K562 (cell line): ENCODE data around the gene AHNAK. TPM values are rescaled to one million over a fixed set of nuclear protein-coding genes. Genes with fewer than 3 reads are reported as not detected.

Experiments
- ATAC-seq: fragments of 200-7000 bp; cut with Tn5 transposase; 3 replicates; pipeline ENCODE4 v1.9.1; 2020; ENCODE audit warnings: moderate library complexity
- BruUV-seq: library from RNA; stranded (reverse); fragments of 400-500 nt; replicated peaks from 2 replicates; lab custom pipeline; 2021; lab: Mats Ljungman, UMichigan
- CTCF ChIA-PET: fragments of 300-600 bp; formaldehyde crosslinking; extraction: SDS; loops from one replicate; lab custom pipeline; 2021; ENCODE audit warnings: low intra/inter-chr PET ratio; lab: Yijun Ruan, JAX
- POLR2A ChIA-PET: fragments of 300-600, 350-650 bp; sonication (Branson Sonifier 250); formaldehyde crosslinking; extraction: SDS; loops from one replicate; lab custom pipeline; 2021; ENCODE audit warnings: antibody characterized with exemption, inconsistent platforms; lab: Yijun Ruan, JAX
- DNase-seq, 4 experiments: peaks; one replicate each; pipeline versions ENCODE4 v3.0.0 to v3.0.0-alpha.2; 2011 to 2018; ENCODE audit warnings: low spot score in 3 of 4, mixed read lengths in 3 of 4; ENCODE audit errors: extremely low read depth in 1 of 4
- FAIRE-seq: peaks from 2 replicates; lab custom pipeline; 2011; peaks lifted over from hg19 to GRCh38; lab: Jason Lieb, UNC
- H2AFZ ChIP-seq: 2 replicates; pipeline ENCODE4 v1.6.0; 2011; ENCODE audit warnings: low read depth, low read length, control low read depth, inconsistent platforms
- H3K27ac ChIP-seq: fragments of 200-600 bp; 3 replicates; pipeline ENCODE4 v1.8.0; 2011; ENCODE audit warnings: low read depth, mild to moderate bottlenecking, control low read depth, inconsistent platforms, low read length, moderate library complexity, mixed read lengths; ENCODE audit errors: extremely low read depth
- H3K27me3 ChIP-seq, 2 experiments: fragments of 300-600 bp in 1 of 2; 2 replicates in 1 of 2; 3 replicates in 1 of 2; pipeline versions ENCODE4 v1.6.0 to v1.8.0; 2011; ENCODE audit warnings: inconsistent platforms in 2 of 2, low read length in 2 of 2, mild to moderate bottlenecking in 1 of 2, mixed read lengths in 1 of 2, moderate library complexity in 1 of 2; ENCODE audit not compliant: control insufficient read depth in 2 of 2, insufficient read depth in 2 of 2
- H3K36me3 ChIP-seq: fragments of 300-600 bp; 3 replicates; pipeline ENCODE4 v1.8.0; 2011; ENCODE audit warnings: mild to moderate bottlenecking, low read length, inconsistent platforms; ENCODE audit not compliant: control insufficient read depth, insufficient read depth
- H3K4me1 ChIP-seq, 2 experiments: fragments of 200-600 bp in 1 of 2; replicated peaks in 1 of 2; 2 replicates in 1 of 2; 3 replicates in 1 of 2; pipeline versions ENCODE4 v1.5.1 to v1.8.0; 2011; ENCODE audit warnings: inconsistent platforms in 2 of 2, low read length in 2 of 2, mild to moderate bottlenecking in 1 of 2, mixed read lengths in 1 of 2, moderate library complexity in 1 of 2; ENCODE audit not compliant: control insufficient read depth in 2 of 2, insufficient read depth in 2 of 2
- H3K4me2 ChIP-seq: 2 replicates; pipeline ENCODE4 v1.6.1; 2011; ENCODE audit warnings: low read length, control low read depth, inconsistent platforms, mixed read lengths; ENCODE audit not compliant: insufficient read depth
- H3K4me3 ChIP-seq: fragments of 200-600 bp; sonication (generic), shearing (Covaris generic); 2 replicates; pipeline ENCODE4 v1.5.1; 2016; ENCODE audit warnings: control low read depth, inconsistent platforms
- H3K79me2 ChIP-seq: fragments of 200-600 bp; 3 replicates; pipeline ENCODE4 v1.8.0; 2011; ENCODE audit warnings: low read length, inconsistent platforms; ENCODE audit not compliant: control insufficient read depth, insufficient read depth
- H3K9ac ChIP-seq, 2 experiments: 2 replicates each; pipeline versions ENCODE4 v1.6.0 to v1.6.1; 2011; ENCODE audit warnings: low read depth in 2 of 2, low read length in 2 of 2, control low read depth in 1 of 2, inconsistent platforms in 1 of 2, mild to moderate bottlenecking in 1 of 2, mixed read lengths in 1 of 2; ENCODE audit not compliant: insufficient read depth in 1 of 2
- H3K9me1 ChIP-seq: one replicate; pipeline ENCODE4 v1.6.0; 2011; ENCODE audit warnings: inconsistent platforms, mild to moderate bottlenecking, low read length, moderate library complexity; ENCODE audit not compliant: control insufficient read depth, insufficient read depth
- H3K9me3 ChIP-seq: replicated peaks from 2 replicates; pipeline ENCODE4 v1.5.1; 2011; ENCODE audit warnings: low read depth, low read length, inconsistent platforms; ENCODE audit not compliant: control insufficient read depth, insufficient read depth
- H4K20me1 ChIP-seq: replicated peaks from 2 replicates; pipeline ENCODE4 v1.6.1; 2011; ENCODE audit warnings: low read length, inconsistent platforms, mixed read lengths; ENCODE audit not compliant: control insufficient read depth, insufficient read depth
- GATAD2B ChIP-seq: fragments of 450-650 bp; IDR thresholded peaks from 2 replicates; pipeline ENCODE4 v1.6.1; 2017; ENCODE audit warnings: mild to moderate bottlenecking, borderline replicate concordance
- HNRNPK ChIP-seq: fragments of 200-400 bp; formaldehyde crosslinking; IDR thresholded peaks from one replicate; pipeline ENCODE4 v1.6.1; 2018; ENCODE audit warnings: mild to moderate bottlenecking, low read depth, low read length; ENCODE audit not compliant: poor library complexity, severe bottlenecking
- NBN ChIP-seq: fragments of 450-650 bp; IDR thresholded peaks from 2 replicates; pipeline ENCODE4 v1.6.1; 2016; ENCODE audit warnings: low read depth, mild to moderate bottlenecking
- NFRKB ChIP-seq: fragments of 450-650 bp; IDR thresholded peaks from 2 replicates; pipeline ENCODE4 v1.6.1; 2016; ENCODE audit warnings: low read depth
- ZNF24 ChIP-seq: fragments of 450-650 bp; IDR thresholded peaks from 2 replicates; pipeline ENCODE4 v1.6.1; 2016
- WGBS: fragments of 100-300 bp; shearing (Covaris generic); methylation state at CpG from one replicate; pipeline ENCODE4 v1.1.6; 2016; ENCODE audit warnings: low coverage, mixed read lengths; ENCODE audit not compliant: insufficient coverage; ENCODE audit errors: missing lambda C conversion rate; 5-methylcytosine and 5-hydroxymethylcytosine counted together
- in situ Hi-C: fragments of 300-500 bp; cut with MboI; formaldehyde crosslinking; loops from 4 replicates; pipeline ENCODE4 v1.15.0; 2018; ENCODE audit warnings: inconsistent platforms, mixed read lengths
- intact Hi-C: fragments of 100-400 bp; cut with micrococcal nuclease; formaldehyde crosslinking; loops from 2 replicates; pipeline ENCODE4 v1.14.2; 2022
- polyA plus RNA-seq, 8 experiments: library from polyadenylated mRNA; depleted of rRNA in 4 of 8; stranded (reverse) in 5 of 8; unstranded in 3 of 8; fragments of >200 nt; fragmentation: Nextera tagmentation in 2 of 8; fragmentation: Illumina TruSeq in 1 of 8; extraction: Ambion mirVana in 2 of 8; extraction: Trizol in 1 of 8; gene quantifications; 2 replicates each; pipeline versions ENCODE4 v1.2.1 to v1.2.3, GENCODE V29; 2011 to 2014; ENCODE audit warnings: inconsistent platforms in 1 of 8, missing spikeins in 1 of 8
- total RNA-seq, 7 experiments: library from RNA; depleted of rRNA in 6 of 7; stranded (reverse); fragments of >200 nt in 6 of 7; fragmentation: Illumina TruSeq in 2 of 7; extraction: Trizol in 2 of 7; gene quantifications; 2 replicates each; pipeline versions ENCODE4 v1.2.1 to v1.2.3, GENCODE V29; 2011 to 2021; ENCODE audit warnings: low replicate concordance in 1 of 7
- TF ChIP-seq, protein P1 (sequence below): sonication (generic); formaldehyde crosslinking; IDR thresholded peaks from 2 replicates; pipeline ENCODE4 v1.8.0; 2022; ENCODE audit warnings: mild to moderate bottlenecking, missing genetic modification reagents

Gene AHNAK
- total and polyA plus RNA-seq, 9 of the 15 experiments (the other 6 are each of a cell fraction or from before 2014, with no cell fraction given): 1.5 to 89.7 (median 45.0) TPM

DNA sequence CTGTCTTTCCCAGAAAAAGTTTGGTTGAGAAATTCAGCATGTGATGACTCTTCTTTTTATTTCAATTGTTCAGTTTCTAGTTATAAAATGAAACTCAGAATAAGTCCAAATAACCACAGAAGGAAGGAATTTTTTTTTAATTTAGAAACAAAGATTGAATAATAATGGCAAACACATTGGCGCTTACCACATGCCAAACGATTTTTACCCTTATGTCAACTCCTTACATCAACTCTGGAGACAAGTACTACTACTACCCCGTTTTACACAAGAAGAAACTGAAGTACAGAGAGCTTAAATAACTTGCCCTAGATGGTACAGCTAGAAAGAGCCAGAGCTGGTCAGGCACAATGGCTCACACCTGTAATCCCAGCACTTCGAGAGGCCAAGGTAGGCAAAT lies 52.4 kb downstream of the AHNAK start:
- CTCF ChIA-PET: no interaction called here
- in situ Hi-C loops: no loop called here

GRCh38 chr11:62493801-62494200 lies 52.8 kb downstream of the AHNAK start:
- Histone ChIP-seq H4K20me1 (no peaks in the 10 kb centered on the region), H2AFZ (no peak overlapping the region), H3K9ac (no peak overlapping the region), H3K4me3 (no peak overlapping the region), H3K79me2 (no peaks in the 10 kb centered on the region), H3K4me1 (peaks cover 0 to 20% of the 10 kb centered on the region in 2 experiments; a peak in 3 of 5 replicates), H3K27ac (no peak overlapping the region), H3K36me3 (no peaks in the 10 kb centered on the region), H3K27me3 (no peaks in the 10 kb centered on the region), H3K4me2 (no peak overlapping the region), H3K9me1 (no peaks in the 10 kb centered on the region), H3K9me3 (no peaks in the 10 kb centered on the region)
- no peak for FAIRE-seq
- intact Hi-C loops: no loop called here
- ChIA-PET POLR2A (interaction anchor here (0.6 kb wide), 1 partner anchor 47 kb away, joined by 4 read pairs; no protein-coding TSS in a partner anchor), CTCF (no interaction called here)
- 63% methylated on average over 3 of the region's 3 CpGs for WGBS
- BruUV-seq: no TSS peak
- no peak for ATAC-seq
- in situ Hi-C loops: no loop called here
- TF ChIP-seq ZNF24: peak; percentile 79
- no peak for TF ChIP-seq NFRKB
- no peak for DNase-seq

More for the DNA sequence above, 52.4 kb downstream of the AHNAK start:
- Histone ChIP-seq H3K9me1 (no peaks in the 10 kb centered on the region), H3K9ac (no peak overlapping the region), H3K4me1 (peaks cover 2 to 20% of the 10 kb centered on the region in 2 experiments; a peak in 4 of 5 replicates), H3K4me3 (no peak overlapping the region), H3K36me3 (no peaks in the 10 kb centered on the region), H3K9me3 (no peaks in the 10 kb centered on the region), H3K27me3 (no peaks in the 10 kb centered on the region), H3K27ac (no peak overlapping the region), H2AFZ (no peak overlapping the region), H3K79me2 (no peaks in the 10 kb centered on the region), H4K20me1 (no peaks in the 10 kb centered on the region), H3K4me2 (no peak overlapping the region)
- no TSS peak for BruUV-seq
- TF ChIP-seq NBN (no peak), HNRNPK (no peak), GATAD2B (no peak)
- TF ChIP-seq, protein P1, sequence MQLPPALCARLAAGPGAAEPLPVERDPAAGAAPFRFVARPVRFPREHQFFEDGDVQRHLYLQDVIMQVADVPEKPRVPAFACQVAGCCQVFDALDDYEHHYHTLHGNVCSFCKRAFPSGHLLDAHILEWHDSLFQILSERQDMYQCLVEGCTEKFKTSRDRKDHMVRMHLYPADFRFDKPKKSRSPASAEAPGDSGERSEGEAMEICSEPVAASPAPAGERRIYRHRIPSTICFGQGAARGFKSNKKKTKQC (CRISPR knock-in tag): no peak
- no peak for DNase-seq
- no peak for ATAC-seq
- intact Hi-C loops: no loop called here
- POLR2A ChIA-PET: interaction anchor here (0.6 kb wide), 1 partner anchor 47 kb away, joined by 4 read pairs; no protein-coding TSS in a partner anchor
- FAIRE-seq: no peak
- 37% methylated on average over 4 of the region's 4 CpGs for WGBS
